Activated T-helper 9 cell treated with anti-CD3 and anti-CD28 coated beads, Interleukin-2, amount 50 U/mL, for 16 hours (primary cell): ENCODE measurements around the gene HDAC2.
"Not testable (repeated sequence)": the region's sequence is repeated elsewhere in the genome, so short reads cannot be mapped to it uniquely, and the experiment has no call there.

Experiments used
- DNase-seq: peaks from one replicate; pipeline ENCODE4 v3.0.0-alpha.2; 2020; ENCODE audit warnings: low read depth

HDAC2 gene

DNA sequence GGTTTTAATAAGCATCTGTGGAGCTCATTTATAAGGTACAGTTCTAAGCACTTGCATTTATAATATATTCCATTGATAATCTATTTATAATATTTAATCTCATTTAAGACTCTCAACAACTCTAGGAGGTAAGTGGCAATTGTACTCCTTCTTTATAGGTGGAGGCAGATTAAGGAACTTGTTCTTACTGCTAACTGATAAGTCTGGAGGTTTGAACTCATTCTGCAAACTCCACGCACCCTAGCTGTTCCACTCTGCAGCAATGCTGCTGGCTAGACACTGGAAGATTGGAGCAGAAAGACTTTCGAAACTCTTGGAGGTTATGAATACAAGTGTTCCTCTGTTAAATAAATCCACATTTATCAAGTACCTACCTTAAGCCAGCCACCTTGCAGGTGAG lies 793 bp upstream of the HDAC2 start:
- no peak for DNase-seq

DNA sequence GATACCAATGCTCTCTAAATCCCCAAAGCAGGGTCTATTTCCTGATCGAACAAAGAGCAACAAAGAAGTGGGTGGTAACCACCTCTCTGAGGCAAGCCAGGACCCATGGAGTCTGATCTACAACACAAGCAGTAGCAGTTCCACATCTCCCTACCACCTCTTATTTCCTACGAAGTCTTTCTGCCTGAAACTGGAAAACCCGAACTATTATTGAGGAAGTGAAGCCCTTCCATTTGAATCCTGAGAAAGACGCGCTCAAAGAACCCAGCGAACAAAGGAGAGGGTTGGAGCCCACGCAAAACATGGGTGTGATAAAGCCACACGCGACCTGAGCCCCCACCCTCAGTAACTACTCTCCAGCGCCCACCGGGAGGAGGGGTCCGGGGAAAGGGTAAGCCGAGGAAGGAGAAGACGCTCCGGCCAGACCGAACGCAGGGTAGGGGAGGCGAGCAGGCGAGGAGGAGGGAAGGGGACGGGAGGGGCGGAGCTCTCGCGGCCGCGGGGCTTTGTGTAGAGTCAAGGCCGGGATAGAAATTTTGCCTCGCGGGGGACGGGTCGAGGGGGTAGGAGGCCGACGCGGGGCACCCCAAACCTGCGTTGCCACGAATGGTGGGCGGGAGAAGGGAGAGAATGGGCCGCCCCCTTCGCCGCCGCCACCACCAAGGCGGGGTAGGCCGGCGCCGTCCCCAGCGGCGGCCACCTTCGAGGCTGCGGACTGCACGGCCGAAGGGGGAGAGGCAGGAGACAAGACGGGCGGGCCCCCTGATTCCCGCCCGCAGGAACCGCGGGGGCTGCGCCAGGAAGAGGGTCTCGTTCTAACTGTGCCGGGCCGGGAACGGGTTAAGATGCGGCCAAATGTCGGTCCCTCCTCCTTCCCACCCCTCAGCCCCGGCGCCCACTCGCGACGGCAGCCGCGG lies 802 bp downstream of the HDAC2 start:
- peak; percentile 26 for DNase-seq

DNA sequence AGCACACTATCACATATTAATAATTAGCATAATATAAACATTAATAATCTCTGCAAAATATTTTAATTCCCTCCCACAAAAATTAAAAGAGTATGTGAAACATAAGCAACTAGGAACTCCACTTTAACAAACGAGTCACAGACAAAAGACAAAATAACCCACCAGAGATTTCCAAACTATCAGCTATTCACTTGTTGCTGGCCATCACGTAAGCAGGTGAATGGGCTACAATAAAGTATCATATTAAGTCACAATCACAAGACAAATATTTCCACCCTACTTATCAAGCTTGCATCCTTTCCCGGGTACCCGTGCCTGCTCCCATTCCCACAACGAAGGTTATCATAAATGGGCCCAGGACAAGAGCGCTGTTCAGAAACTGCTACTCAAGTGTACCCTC lies 2.5 kb downstream of the HDAC2 start:
- DNase-seq, result no peak

DNA sequence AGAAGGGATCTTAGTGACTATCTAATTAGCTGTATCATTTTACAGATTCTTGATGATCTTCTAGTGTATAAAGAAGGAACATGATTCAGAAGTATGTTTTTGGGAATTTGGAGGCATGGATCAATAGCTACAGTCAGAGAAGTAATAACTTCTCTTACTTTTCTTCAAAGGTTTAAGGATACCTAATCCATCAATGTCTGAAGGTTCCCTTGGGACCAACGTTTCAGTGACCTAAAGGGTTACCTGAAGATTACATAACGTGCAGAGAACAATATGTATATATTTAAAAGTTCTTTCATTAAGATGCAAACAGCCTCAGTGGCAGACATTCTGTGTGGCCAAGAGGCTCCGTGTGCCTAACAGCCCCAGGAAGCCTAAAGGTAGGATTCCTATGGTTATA lies 3.2 kb downstream of the HDAC2 start:
- no peak for DNase-seq

DNA sequence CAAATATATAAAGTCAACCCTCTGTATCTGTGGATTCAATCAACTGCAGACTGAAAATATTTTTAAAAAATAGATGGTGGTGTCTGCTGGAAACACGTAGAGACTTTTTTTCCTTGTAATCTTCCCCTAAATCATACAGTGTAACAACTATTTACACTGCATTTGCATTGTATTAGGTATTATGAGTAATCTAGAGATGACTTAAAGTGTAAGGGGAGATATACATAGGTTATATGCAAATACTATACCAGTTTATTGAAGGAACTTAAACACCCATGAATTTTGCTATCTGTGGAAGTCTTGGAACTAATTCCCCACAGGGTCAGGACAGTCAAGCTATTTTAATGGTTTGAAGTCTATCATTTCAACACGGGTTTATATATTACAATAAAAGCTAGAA lies 10.2 kb downstream of the HDAC2 start:
- no peak for DNase-seq

DNA sequence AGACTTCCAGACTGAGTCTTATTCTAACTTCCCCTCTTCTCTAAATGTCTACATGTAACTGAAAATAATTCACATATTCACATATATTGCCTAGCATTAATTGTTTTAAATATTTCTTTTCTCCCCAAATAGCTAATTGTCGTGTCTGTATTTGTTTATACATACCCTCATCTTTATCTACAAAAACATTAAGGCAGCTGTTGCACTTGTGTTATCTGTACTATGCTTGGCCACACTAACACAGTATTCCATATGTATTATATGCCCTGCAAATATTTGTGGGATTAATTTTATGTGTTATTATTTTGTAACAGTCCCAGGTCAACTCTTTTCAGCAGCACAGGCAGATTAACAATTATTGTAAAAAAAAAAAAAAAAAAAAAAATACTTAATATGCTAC lies 11.7 kb downstream of the HDAC2 start:
- no peak for DNase-seq

DNA sequence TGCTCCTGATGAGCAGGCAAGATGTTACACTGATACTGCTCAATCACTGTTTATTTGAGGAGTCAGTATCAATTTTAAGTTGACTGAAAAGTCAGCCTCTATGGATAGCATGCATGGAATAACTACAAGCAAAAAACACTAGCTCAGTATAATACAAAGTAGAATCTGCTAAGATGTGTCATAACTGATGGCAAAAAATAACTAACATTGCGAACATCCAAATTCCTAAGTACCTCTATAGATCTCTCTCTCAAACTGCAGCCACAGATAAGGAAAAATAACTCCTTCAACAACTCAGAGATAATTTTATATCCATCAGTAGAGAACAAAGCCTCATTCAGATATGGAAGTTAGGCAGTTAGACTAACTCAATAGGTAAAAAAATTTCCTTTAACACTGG lies 16.3 kb downstream of the HDAC2 start:
- no peak for DNase-seq

DNA sequence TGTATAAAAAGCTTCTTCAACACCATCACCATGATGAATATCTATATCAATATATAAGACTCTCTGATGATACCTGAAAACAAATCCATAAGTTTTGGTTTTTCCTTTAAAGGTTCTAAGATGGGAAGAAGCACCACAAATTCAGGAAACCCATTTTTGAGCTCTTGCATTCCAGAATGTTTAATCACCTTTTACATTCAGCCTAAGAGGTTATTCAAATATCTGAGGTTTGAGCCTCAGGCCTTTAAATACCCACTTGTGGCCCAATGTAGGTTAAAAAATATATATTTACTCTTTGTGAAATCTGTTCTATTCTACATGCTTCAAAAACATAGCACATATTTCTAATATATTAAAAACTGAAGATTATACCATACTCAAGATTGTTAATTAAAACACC lies 17.6 kb downstream of the HDAC2 start:
- DNase-seq, result no peak

DNA sequence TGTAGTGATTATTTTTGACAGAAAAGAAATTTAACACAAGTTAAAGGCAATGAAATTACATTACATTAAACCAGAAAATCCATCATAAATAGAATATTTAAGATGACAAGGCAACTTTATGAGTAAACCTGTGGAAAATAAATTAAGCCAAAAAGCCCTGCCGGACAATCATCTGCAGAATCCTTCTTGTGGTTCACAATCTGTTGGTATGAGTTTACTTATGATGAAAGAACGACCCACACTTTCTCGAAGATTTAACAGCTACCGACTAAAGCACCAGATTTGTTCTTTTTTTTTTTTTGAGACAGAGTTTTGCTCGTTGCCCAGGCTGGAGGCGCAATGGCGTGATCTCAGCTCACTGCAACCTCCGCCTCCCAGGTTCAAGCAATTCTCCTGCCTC lies 21.4 kb downstream of the HDAC2 start:
- no peak for DNase-seq

DNA sequence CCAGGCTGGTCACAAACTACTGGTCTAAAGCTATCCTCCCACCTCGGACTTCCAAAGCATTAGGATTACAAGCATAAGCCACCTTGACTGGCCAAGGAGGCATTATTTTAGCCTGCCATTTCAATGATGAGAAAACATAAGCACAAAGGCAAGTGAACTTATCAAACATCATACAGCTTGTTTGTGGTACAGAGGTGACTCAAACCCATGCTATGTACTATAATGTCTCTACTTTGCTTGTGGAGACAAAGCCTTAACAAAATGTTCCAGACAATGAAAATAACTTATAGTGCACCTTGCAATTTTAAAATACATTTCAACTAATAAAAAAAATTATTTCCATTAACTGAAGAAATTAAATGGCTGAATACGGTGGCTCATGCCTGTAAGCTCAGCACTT lies 26.2 kb downstream of the HDAC2 start:
- no peak for DNase-seq

DNA sequence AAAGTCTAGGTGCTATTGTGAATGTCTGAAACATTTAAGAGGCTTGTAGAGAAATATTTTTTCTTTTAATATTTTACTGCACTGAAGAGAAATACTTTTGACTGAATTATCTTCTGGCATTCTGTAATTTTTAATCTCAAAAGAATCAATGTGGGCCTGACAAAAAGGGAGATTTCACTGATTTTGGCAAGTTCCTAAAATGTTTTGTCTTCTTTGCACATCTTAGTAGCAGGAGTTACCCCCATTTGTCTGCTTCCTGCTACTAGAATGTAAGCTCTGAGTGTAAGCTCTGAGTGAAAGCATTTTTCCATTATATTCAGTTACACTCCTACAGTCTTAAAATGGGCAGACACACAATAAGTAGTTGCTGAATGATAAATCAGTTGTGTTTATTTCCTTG lies 31.1 kb downstream of the HDAC2 start:
- DNase-seq, result no peak

DNA sequence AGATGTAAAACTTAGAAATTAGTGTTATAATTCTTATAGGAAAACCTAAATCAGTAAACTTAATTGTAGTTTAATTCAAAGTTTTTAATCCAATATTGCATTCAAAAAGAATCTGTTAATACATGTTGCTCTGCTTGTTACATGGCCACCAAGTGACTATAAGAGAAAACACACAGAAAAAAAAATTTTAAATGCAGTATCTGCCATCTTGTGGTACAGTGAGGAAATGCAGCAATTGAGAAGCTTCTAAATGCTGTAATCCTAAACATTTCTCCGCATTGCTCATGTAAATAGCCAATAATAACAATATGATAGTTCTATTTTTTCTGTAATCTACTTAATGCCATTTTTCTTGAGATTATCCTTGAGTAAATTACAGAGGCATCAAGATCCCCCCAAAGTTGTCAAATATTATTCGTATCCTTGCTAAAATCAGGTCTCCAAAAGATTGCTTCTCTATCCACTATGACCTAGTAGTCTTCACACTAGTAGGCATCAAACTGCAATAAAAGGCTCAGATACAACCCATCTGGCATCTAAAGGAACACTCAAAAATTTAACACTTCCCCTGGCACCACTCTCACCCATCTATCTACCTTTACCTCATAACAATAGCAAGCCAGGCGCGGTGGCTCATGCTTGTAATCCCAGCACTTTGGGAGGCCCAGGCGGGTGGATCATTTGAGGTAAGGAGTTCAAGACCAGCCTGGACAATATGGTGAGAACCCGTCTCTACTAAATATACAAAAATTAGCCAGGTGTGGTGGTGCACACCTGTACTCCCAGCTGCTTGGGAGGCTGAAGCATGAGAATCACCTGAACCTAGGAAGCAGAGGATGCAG lies 34.6 kb downstream of the HDAC2 start:
- DNase-seq, result no peak

DNA sequence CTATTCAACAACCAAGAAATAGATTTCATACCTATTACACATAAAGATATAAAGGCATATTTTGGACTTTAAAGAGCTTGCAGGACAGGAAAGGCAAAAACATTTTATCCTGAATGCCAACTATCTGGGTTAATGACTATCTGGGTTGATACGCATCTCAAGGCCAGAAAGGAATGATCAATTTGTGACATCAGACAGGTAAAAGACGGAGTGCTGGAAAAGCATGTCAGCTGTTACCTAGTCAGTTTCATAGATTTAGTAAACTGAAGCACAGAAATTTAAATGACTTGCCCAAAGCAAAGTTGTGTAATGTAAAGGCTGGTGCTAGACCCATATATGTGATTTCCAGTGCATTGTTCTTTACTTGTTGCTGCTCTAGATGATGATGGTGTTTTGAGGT lies 36.8 kb downstream of the HDAC2 start:
- DNase-seq, result no peak

DNA sequence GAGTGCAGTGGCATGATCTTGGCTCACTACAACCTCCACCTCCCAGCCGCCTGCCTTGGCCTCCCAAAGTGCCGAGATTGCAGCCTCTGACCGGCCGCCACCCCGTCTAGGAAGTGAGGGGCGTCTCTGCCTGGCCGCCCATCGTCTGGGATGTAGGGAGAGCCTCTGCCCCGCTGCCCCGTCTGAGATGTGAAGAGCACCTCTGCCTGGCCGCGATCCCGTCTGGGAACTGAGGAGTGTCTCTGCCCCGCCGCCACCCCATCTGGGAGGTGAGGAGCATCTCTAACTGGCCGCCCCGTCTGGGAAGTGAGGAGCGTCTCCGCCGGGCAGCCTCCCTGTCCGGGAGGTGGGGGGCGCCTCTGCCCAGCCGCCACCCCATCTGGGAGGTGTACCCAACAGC lies 39.0 kb downstream of the HDAC2 start:
- not testable (repeated sequence) for DNase-seq

DNA sequence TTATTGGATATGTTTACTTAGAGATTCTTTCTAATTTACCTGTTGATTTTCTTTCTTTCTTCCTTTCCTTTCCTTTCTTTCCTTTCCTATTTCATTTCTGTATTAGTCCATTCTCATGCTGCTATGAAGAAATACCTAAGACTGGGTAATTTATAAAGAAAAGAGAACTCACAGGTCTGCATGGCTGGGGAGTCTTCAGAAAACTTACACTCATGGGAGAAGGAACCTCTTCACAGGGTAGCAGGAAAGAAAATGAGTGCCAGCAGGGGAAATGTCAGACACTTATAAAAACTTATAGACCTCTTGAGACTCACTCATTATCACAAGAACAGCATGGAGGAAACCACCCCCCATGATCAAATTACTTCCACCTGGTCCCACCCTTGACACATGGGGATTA lies 40.8 kb downstream of the HDAC2 start:
- no peak for DNase-seq

DNA sequence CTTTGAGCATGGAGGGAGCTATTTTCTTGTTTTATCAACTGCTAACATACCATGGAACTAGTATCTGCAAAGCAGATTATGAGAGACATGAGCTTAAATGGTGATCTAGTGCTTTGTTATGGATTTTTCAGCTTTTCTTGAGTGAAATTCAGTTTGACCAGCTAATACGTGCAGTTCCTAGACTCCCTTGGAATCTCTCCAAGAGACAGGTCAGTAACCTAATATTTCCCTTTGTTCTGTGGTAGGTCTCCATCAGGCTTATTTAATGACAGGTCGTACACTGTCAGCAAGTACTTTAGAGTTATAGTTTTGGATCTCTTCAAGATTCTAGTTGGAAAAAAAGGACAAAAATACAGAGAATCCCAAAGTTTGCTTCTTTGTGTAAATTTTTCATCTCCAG lies 43.9 kb downstream of the HDAC2 start:
- no peak for DNase-seq

DNA sequence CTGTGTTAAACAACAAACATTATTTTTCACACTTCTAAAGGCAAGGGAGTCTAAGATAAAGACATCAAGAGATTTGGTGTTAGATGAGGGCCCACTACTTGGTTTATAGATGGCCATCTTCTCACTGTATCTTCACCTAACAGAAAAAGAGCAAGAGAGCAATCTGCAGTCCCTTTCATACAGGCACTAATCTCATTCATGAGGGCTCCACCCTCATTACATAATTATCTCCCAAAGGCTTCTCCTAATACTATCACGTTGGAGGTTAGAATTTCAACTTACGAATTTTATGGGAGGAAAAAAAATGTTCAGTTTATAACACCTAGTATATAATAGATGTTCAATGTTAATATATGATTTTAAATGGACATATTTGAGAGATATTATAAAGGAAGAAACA lies 45.6 kb downstream of the HDAC2 start:
- no peak for DNase-seq

DNA sequence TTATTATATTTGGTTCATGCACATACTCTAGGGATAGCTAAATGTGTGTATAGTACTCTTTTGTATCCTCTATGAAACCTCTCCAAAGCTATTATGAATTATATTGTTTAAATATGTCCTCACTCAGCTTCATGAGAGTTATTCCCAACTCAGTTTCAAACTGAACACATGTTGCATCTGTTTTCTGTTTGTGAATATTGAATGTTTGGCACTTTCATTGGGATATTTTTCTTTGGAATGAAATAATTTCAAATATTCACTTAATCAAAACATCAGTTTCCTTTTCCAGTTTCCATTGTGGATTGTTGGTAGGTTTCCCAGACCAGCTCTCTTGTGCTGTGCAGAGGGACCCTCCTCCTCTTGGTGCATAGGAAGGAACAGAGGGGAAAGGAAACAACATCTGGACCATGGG lies 46.6 kb downstream of the HDAC2 start:
- no peak for DNase-seq

DNA sequence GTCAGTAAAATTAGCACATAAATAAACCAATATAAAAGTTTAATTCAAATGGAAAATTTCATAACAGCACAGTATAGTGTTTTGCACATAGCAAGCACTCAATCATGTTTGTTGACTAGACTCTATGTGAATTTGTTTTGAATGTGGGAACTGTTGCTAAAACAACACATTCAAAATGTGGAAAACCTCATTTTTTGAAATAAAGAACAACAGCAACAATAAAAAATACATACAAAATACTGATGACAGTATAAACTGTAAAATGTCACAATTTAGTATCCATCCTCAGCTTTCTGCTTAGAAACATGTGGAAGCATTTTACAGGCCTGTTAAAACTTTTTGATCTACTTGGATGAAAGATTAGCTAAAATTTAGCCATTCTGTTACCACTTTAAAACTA lies 47.4 kb downstream of the HDAC2 start:
- no peak for DNase-seq

DNA sequence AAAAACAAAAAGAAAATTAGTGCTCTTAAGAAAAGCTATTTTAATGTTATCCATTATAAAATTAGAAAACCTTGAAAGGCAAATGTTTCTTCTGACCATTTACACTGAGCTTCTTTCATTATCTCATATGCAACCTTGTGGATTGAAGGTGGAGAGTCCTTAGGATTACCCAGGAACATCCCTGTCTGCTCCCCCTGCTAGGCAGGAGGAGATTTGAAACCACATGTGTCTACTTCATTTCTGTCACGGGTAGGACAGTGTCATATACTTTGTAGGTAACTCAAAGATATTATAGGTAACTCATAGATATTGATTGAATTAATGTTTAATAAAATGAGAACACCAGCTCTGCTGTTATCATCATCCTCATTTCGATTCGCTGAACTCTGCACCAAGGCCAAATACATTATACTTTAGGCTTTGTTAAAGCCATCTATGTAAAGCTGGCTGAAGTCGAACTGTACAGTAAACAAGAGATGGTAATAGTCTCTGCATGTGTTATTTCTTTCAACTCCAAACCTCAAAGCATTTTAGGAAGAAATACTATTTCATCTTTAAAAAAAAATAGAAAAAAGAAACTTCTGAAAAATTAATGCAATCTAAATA lies 49.5 kb downstream of the HDAC2 start:
- DNase-seq, result no peak

DNA sequence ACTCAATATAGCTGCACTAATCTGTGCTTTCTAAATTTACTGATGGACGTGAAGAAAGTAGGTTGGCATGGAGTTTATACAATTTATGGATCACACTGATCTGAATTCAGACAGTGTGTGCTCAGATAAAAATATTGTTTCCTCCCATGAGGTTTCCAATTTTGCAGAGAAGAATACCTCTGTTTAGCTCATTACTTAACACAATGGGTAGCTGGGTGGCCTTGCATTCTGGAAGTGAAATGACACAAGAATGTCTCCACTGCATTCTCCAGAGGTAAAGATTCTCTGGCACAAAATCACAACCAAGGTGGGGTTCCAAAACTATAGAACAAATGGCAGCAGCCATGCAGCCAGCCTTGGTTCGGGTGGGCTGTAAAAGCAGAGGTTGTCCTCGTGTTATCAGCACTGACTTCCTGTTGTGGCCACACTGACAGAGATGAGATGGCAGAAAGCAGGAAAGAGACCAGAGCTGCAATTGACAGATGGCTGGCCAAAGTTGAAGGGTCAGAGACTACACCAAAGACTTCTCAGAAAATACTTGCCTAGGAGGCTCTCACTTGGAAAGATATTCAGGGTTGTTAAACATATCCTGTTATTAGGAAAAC lies 50.2 kb downstream of the HDAC2 start:
- DNase-seq, result no peak

DNA sequence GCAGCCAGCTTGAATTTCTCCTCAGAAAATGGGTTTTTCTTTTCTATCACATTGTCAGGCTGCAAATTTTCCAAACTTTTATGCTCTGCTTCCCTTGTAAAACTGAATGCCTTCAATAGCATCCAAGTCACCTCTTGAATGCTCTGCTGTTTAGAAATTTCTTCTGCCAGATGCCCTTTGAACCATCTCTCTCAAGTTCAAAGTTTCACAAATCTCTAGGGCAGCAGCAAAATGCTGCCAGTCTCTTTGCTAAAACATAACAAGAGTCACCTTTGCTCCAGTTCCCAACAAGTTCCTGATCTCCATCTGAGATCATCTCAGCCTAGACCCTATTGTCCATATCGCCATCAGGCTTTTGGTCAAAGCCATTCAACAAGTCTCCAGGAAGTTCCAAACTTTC lies 60.7 kb downstream of the HDAC2 start:
- DNase-seq, result not testable (repeated sequence)
